MCF 10A (cell line): Measurements from ENCODE around the gene TUSC2. TPM values are rescaled to one million over a fixed set of nuclear protein-coding genes. Genes with fewer than 3 reads are reported as not detected.
A peak's percentile ranks its signal among the peaks of the same experiment; 100 is the strongest.

Experiments used
- BruUV-seq: library from RNA; stranded (reverse); fragments of 400-500 nt; replicated peaks from 2 replicates; lab custom pipeline; 2021; lab: Mats Ljungman, UMichigan
- CTCF ChIA-PET: fragments of 300-600 bp; sonication (Branson Sonifier 250); formaldehyde crosslinking; extraction: SDS; loops from one replicate; lab custom pipeline; 2021; ENCODE audit warnings: antibody characterized with exemption, inconsistent platforms; lab: Yijun Ruan, JAX
- POLR2A ChIA-PET: fragments of 300-600, 350-650 bp; sonication (Branson Sonifier 250); formaldehyde crosslinking; extraction: SDS; loops from one replicate; lab custom pipeline; 2020; ENCODE audit warnings: antibody characterized with exemption, inconsistent platforms; lab: Yijun Ruan, JAX
- DNase-seq: peaks from one replicate; pipeline ENCODE4 v3.0.0-alpha.2; 2018; ENCODE audit not compliant: unreplicated experiment
- H3K27ac Mint-ChIP-seq: one replicate; pipeline ENCODE4 v1.8.0; 2022; ENCODE audit warnings: mild to moderate bottlenecking, low read depth, mixed read lengths; ENCODE audit not compliant: unreplicated experiment
- H3K27me3 Mint-ChIP-seq: one replicate; pipeline ENCODE4 v1.8.0; 2022; ENCODE audit warnings: mixed read lengths; ENCODE audit not compliant: insufficient read depth, unreplicated experiment
- H3K36me3 Mint-ChIP-seq: one replicate; pipeline ENCODE4 v1.8.0; 2022; ENCODE audit warnings: mild to moderate bottlenecking, moderate library complexity, mixed read lengths; ENCODE audit not compliant: insufficient read depth, unreplicated experiment
- H3K4me1 Mint-ChIP-seq: one replicate; pipeline ENCODE4 v1.8.0; 2022; ENCODE audit warnings: mixed read lengths; ENCODE audit not compliant: insufficient read depth, unreplicated experiment
- H3K4me3 Mint-ChIP-seq: one replicate; pipeline ENCODE4 v1.8.0; 2022; ENCODE audit warnings: mild to moderate bottlenecking, moderate library complexity, mixed read lengths; ENCODE audit not compliant: unreplicated experiment
- H3K9me3 Mint-ChIP-seq: one replicate; pipeline ENCODE4 v1.8.0; 2022; ENCODE audit warnings: mixed read lengths; ENCODE audit not compliant: unreplicated experiment
- CTCF ChIP-seq: fragments of 200-600 bp; IDR thresholded peaks from one replicate; pipeline ENCODE4 v1.8.0; 2022; ENCODE audit warnings: antibody characterized with exemption, mild to moderate bottlenecking; ENCODE audit not compliant: unreplicated experiment
- intact Hi-C: fragments of 100-400 bp; cut with micrococcal nuclease; formaldehyde crosslinking; loops from 2 replicates; pipeline ENCODE4 v1.14.1; 2022
- total RNA-seq: library from RNA; stranded (reverse); gene quantifications from 2 replicates; pipeline ENCODE4 v1.2.3, GENCODE V29; 2022

TUSC2 gene
- total RNA-seq, 1 experiment from 2014 or later = 14.5 TPM

- DNase-seq = no peak
- H3K9me3 Mint-ChIP-seq = no peaks in the 10 kb centered on the region
- H3K27me3 Mint-ChIP-seq = no peaks in the 10 kb centered on the region
- no peak for TF ChIP-seq CTCF
- BruUV-seq = no TSS peak
- peaks cover 9% of the 10 kb centered on the region for H3K36me3 Mint-ChIP-seq
- peaks cover 13% of the 10 kb centered on the region for H3K4me1 Mint-ChIP-seq
- intact Hi-C loops = no loop called here
- POLR2A ChIA-PET = interaction anchor here (0.6 to 4.0 kb wide), 5 partner anchors 9 to 209 kb away, joined by 3 to 31 read pairs (median 6); partner anchors contain the start of genes CYB561D2, HEMK1 and NPRL2
- peak overlapping the region; percentile 85 for H3K4me3 Mint-ChIP-seq
- CTCF ChIA-PET = interaction anchor here (0.6 kb wide), 2 partner anchors 12 to 60 kb away, joined by 3 read pairs; no protein-coding TSS in a partner anchor
- H3K27ac Mint-ChIP-seq = peak overlapping the region; percentile 96
Measured at GRCh38 chr3:50359760-50360110, 31.7 kb upstream of the TUSC2 start.

GRCh38 chr3:50358911-50359759 is 31.1 kb upstream of the TUSC2 start, which contains the start of gene TMEM115:
TMEM115 (minus strand) TSS chr3:50359521; CDS start chr3:50359063, 458 bp downstream.
- BruUV-seq = TSS peak; percentile 54

GRCh38 chr3:50358355-50358910 is 30.4 kb upstream of the TUSC2 start:
- POLR2A ChIA-PET = interaction anchor here (0.7 to 4.0 kb wide), 5 partner anchors 8 to 925 kb away, joined by 3 to 31 read pairs (median 4); partner anchors contain the start of genes CYB561D2, IFRD2 and NPRL2
- intact Hi-C loops = no loop called here

More at GRCh38 chr3:50358911-50359759, 31.1 kb upstream of the TUSC2 start, which contains the start of gene TMEM115:
- no peak for TF ChIP-seq CTCF
- peak within 1 kb of the TSS; percentile 96 for H3K27ac Mint-ChIP-seq
- peaks cover 15% of the 10 kb centered on the region for H3K36me3 Mint-ChIP-seq
- CTCF ChIA-PET = interaction anchor here (0.6 kb wide), 1 partner anchor 12 kb away, joined by 3 read pairs; no protein-coding TSS in a partner anchor
- intact Hi-C loops = no loop called here
- POLR2A ChIA-PET = interaction anchor here (0.6 to 4.0 kb wide), 6 partner anchors 8 to 924 kb away, joined by 3 to 31 read pairs (median 5); partner anchors contain the start of genes CYB561D2, HEMK1 and NPRL2
- no peaks in the 10 kb centered on the region for H3K27me3 Mint-ChIP-seq
- H3K4me3 Mint-ChIP-seq = peak within 1 kb of the TSS; percentile 85
- DNase-seq = peak; percentile 98
- H3K4me1 Mint-ChIP-seq = peaks cover 13% of the 10 kb centered on the region
- H3K9me3 Mint-ChIP-seq = no peaks in the 10 kb centered on the region

More at GRCh38 chr3:50358355-50358910, 30.4 kb upstream of the TUSC2 start:
- Mint-ChIP-seq H3K4me1 (peaks cover 13% of the 10 kb centered on the region), H3K27ac (peak overlapping the region; percentile 96), H3K27me3 (no peaks in the 10 kb centered on the region), H3K4me3 (peak overlapping the region; percentile 85), H3K9me3 (no peaks in the 10 kb centered on the region), H3K36me3 (peaks cover 22% of the 10 kb centered on the region)
- no peak for TF ChIP-seq CTCF
- no TSS peak for BruUV-seq
- no peak for DNase-seq
- CTCF ChIA-PET = no interaction called here
